Stomach (tissue), 9 donors: ENCODE results near the gene CITED4. TPM values are rescaled to one million over a fixed set of nuclear protein-coding genes. Genes with fewer than 3 reads are reported as not detected.

ENCODE experiments used
- DNase-seq, 2 donors: peaks; one replicate each; pipeline versions ENCODE4 v3.0.0 to v3.0.0-alpha.2; 2013 to 2019
- H3K27ac ChIP-seq, 5 donors: fragments of 200-600 bp in 4 of 5; sonication (generic) in 4 of 5; one replicate each; pipeline ENCODE4 v1.5.1; 2013 to 2019; ENCODE audit warnings: mild to moderate bottlenecking in 1 of 5, moderate library complexity in 1 of 5
- H3K27me3 ChIP-seq, 3 donors: fragments of 200-600 bp; sonication (generic); one replicate each; pipeline ENCODE4 v1.5.1; 2017 to 2019; ENCODE audit warnings: mixed run types in 1 of 3
- H3K36me3 ChIP-seq, 4 donors: fragments of 200-600 bp; sonication (generic); 1 replicate in 3 of 4; 2 replicates in 1 of 4; pipeline ENCODE4 v1.5.1; 2016 to 2019
- H3K4me1 ChIP-seq, 4 donors: fragments of 200-600 bp; sonication (generic); one replicate each; pipeline ENCODE4 v1.5.1; 2016 to 2019
- H3K4me3 ChIP-seq, 4 donors: fragments of 200-600 bp; sonication (generic) in 3 of 4; one replicate each; pipeline ENCODE4 v1.5.1; 2016 to 2019; ENCODE audit warnings: mild to moderate bottlenecking in 1 of 4
- H3K9me3 ChIP-seq, 4 donors: fragments of 200-600 bp; sonication (generic); one replicate each; pipeline ENCODE4 v1.5.1; 2016 to 2019
- EP300 ChIP-seq: sonication (generic); formaldehyde crosslinking; IDR thresholded peaks from one replicate; pipeline ENCODE4 v1.6.1; 2017; ENCODE audit warnings: antibody characterized with exemption
- POLR2A ChIP-seq, 4 donors: fragments of 450-650 bp; IDR thresholded peaks; one replicate each; pipeline ENCODE4 v1.6.1; 2016; ENCODE audit warnings: antibody characterized with exemption in 4 of 4, control low read depth in 2 of 4, mild to moderate bottlenecking in 1 of 4, moderate library complexity in 1 of 4
- WGBS, 5 donors: extraction: QIAGEN DNeasy Blood & Tissue Kit in 3 of 5; methylation state at CpG; one replicate each; pipeline versions ENCODE4 v1.1.5 to v1.1.7; 2013 to 2018; 5-methylcytosine and 5-hydroxymethylcytosine counted together
- intact Hi-C: fragments of 100-400 bp; cut with DNase I; formaldehyde crosslinking; loops from one replicate; pipeline ENCODE4 v1.15.1; 2023; ENCODE audit warnings: low total_unique reads
- polyA plus RNA-seq, 3 donors: library from polyadenylated mRNA; stranded (reverse); fragments of 200-250 nt; gene quantifications; one replicate each; pipeline ENCODE4 v1.2.3, GENCODE V29; 2013
- total RNA-seq, 5 donors: library from RNA; depleted of rRNA; stranded (reverse); fragments of >200 nt; gene quantifications; one replicate each; pipeline versions ENCODE4 v1.1.0 to v1.2.3, GENCODE V29; 2014 to 2016
- TF ChIP-seq, protein P1 (sequence below), 7 experiments: fragments of 450-650 bp in 4 of 7; fragments of 200-600 bp in 3 of 7; sonication (generic) in 3 of 7; IDR thresholded peaks; one replicate each; pipeline ENCODE4 v1.5.1; 2016 to 2019; ENCODE audit warnings: antibody characterized with exemption in 7 of 7, control low read depth in 2 of 7, mild to moderate bottlenecking in 1 of 7
- donor health status: healthy with polysubstance abuse.
- donor health status: Bipolar disorder and iron deficiency.
- donor health status: healthy.

Gene CITED4
- total and polyA plus RNA-seq, 8 donors = 2.6 to 152 (median 28.7) TPM

DNA sequence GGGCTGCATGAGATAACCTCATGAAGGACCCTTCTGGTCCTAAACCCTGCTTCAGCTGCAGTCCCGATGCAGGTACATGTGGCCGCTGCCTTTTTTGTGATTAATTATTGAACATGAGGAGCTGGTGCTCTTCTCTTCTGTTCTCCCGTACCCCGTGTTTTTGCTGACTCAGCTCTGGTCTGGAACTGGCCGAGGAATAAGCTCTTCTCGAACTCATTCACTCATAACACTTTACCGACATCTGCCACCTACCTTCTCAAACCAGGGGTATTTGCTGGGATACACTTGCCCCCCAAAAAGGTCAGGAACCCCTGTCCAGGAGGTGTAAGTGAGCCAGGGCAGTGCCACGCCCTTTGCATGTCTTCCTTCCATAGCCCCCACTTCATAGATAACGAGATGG, 46.7 kb downstream of the CITED4 start:
- intact Hi-C loops = no loop called here
- peaks cover 0 to 18% (median 4%) of the 10 kb centered on the region in 3 donors for H3K27me3 ChIP-seq
- no peak overlapping the region for H3K27ac ChIP-seq
- H3K36me3 ChIP-seq = peaks cover 0 to 9% (median 0%) of the 10 kb centered on the region in 4 donors
- no peaks in the 10 kb centered on the region for H3K9me3 ChIP-seq
- no peak for DNase-seq
- WGBS, 5 donors = 73 to 81% (median 78%) methylated on average over 9 of the region's 9 CpGs
- H3K4me1 ChIP-seq = peaks cover 6 to 19% (median 14%) of the 10 kb centered on the region in 4 donors
- H3K4me3 ChIP-seq = no peak overlapping the region
- TF ChIP-seq POLR2A (IDR thresholded peaks at IDR 0.05) = no peak
- TF ChIP-seq, protein P1, sequence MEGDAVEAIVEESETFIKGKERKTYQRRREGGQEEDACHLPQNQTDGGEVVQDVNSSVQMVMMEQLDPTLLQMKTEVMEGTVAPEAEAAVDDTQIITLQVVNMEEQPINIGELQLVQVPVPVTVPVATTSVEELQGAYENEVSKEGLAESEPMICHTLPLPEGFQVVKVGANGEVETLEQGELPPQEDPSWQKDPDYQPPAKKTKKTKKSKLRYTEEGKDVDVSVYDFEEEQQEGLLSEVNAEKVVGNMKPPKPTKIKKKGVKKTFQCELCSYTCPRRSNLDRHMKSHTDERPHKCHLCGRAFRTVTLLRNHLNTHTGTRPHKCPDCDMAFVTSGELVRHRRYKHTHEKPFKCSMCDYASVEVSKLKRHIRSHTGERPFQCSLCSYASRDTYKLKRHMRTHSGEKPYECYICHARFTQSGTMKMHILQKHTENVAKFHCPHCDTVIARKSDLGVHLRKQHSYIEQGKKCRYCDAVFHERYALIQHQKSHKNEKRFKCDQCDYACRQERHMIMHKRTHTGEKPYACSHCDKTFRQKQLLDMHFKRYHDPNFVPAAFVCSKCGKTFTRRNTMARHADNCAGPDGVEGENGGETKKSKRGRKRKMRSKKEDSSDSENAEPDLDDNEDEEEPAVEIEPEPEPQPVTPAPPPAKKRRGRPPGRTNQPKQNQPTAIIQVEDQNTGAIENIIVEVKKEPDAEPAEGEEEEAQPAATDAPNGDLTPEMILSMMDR (IDR thresholded peaks at IDR 0.05) = no peak
- TF ChIP-seq EP300 = no peak

Other genes with a start within 250 kb of the CITED4 start
- gene RIMS3, start 196.7 kb downstream of the CITED4 start, total RNA-seq = 1 to 10 TPM in 4 of 5 donors, under 1 TPM in 1; 0.45 to 4.7 (median 3.9) TPM
- 1 to 10 TPM in 2 of 3 donors, under 1 TPM in 1; 0.63 to 2.2 (median 1.2) TPM for gene RIMS3, start 196.7 kb downstream of the CITED4 start, polyA plus RNA-seq
- 10 to 100 TPM; 23.3 to 76.4 (median 53.8) TPM for gene NFYC, start 170.7 kb downstream of the CITED4 start, total RNA-seq
- 10 to 100 TPM; 33.6 to 46.6 (median 35.2) TPM for gene NFYC, start 170.7 kb downstream of the CITED4 start, polyA plus RNA-seq
- gene KCNQ4, start 78.6 kb downstream of the CITED4 start, total RNA-seq = 1 to 10 TPM in 2 of 5 donors, under 1 TPM in 2, not detected in 1; 0.55 to 7.6 (median 2.5) TPM
- 1 to 10 TPM in 1 of 3 donors, under 1 TPM in 2; 0.31 to 2.2 (median 0.56) TPM for gene KCNQ4, start 78.6 kb downstream of the CITED4 start, polyA plus RNA-seq
- 10 to 100 TPM; 14.0 to 45.5 (median 32.7) TPM for gene CTPS1, start 117.3 kb upstream of the CITED4 start, total RNA-seq
- 1 to 10 TPM; 6.4 to 9.8 (median 8.1) TPM for gene CTPS1, start 117.3 kb upstream of the CITED4 start, polyA plus RNA-seq
- 10 to 100 TPM in 1 of 5 donors, 1 to 10 TPM in 1, under 1 TPM in 1, not detected in 2; 0.73 to 10.5 (median 3.1) TPM for gene SLFNL1, start 159.4 kb upstream of the CITED4 start, total RNA-seq
- gene SLFNL1, start 159.4 kb upstream of the CITED4 start, polyA plus RNA-seq = under 1 TPM in 2 of 3 donors, not detected in 1; 0.25 to 0.31 TPM